ENCODE results near the gene AFMID. TPM values are rescaled to one million over a fixed set of nuclear protein-coding genes. Genes with fewer than 3 reads are reported as not detected.

AFMID gene
- total and polyA plus RNA-seq, 2 of the 8 experiments (the other 6 are each of a cell fraction or from before 2014, with no cell fraction given): 49.0 to 53.0 TPM

- WGBS, 2 experiments (ENCODE audit: extremely low coverage in 1 of 2, insufficient coverage in 1 of 2, insufficient read length in 1 of 2, insufficient replicate concordance in 2 of 2, low coverage in 1 of 2, low lambda C conversion rate in 2 of 2, missing lambda C conversion rate in 1 of 2): 92% methylated on average over 14 of the region's 14 CpGs; no CpG with 5 or more reads in 1 of the 2 experiments
- Histone ChIP-seq H2AK5ac (ENCODE audit: low read depth, low read length) (no peak overlapping the region), H4K91ac (replicated peaks; ENCODE audit: insufficient read length, low read length) (no peak overlapping the region), H2BK120ac (replicated peaks; ENCODE audit: low read depth, low read length) (no peak overlapping the region), H3K56ac (replicated peaks; ENCODE audit: insufficient read length, low read depth, low read length) (no peak overlapping the region), H3K36me3 (ENCODE audit: control insufficient read depth in 2 of 4, insufficient read depth in 4 of 4, low read length in 3 of 4) (no peaks in the 10 kb centered on the region), H2BK5ac (ENCODE audit: low read depth, low read length) (no peak overlapping the region), H2AFZ (ENCODE audit: low read length) (no peak overlapping the region; the same call in 1 of the 2 replicates), H4K8ac (ENCODE audit: extremely low read depth, insufficient read depth, low read length) (no peak overlapping the region), H3K27ac (ENCODE audit: low read depth, low read length) (no peak overlapping the region), H4K5ac (ENCODE audit: insufficient read length, low read depth, low read length) (no peak overlapping the region), H3K4ac (replicated peaks; ENCODE audit: insufficient read length, low read depth, low read length) (peak overlapping the region; percentile 5), H3K4me2 (ENCODE audit: insufficient read depth in 1 of 2, low read depth in 2 of 2, low read length in 2 of 2) (no peak overlapping the region), H3K23ac (ENCODE audit: insufficient read length) (no peak overlapping the region), H2BK15ac (ENCODE audit: low read length) (no peak overlapping the region), H3K9me3 (ENCODE audit: insufficient read depth in 2 of 2, low read depth in 1 of 2, low read length in 1 of 2) (no peaks in the 10 kb centered on the region), H3K9ac (replicated peaks in 1 of 4; ENCODE audit: extremely low read depth in 1 of 4, low read depth in 3 of 4, low read length in 3 of 4) (no peak overlapping the region), H3K18ac (ENCODE audit: extremely low read depth, low read length) (no peak overlapping the region), H3K14ac (ENCODE audit: insufficient read length) (no peak overlapping the region), H2BK20ac (ENCODE audit: low read length) (no peak overlapping the region), H4K20me1 (replicated peaks in 1 of 2; ENCODE audit: control insufficient read depth in 1 of 2, insufficient read depth in 2 of 2, low read length in 2 of 2) (no peaks in the 10 kb centered on the region), H3K79me1 (ENCODE audit: low read depth, low read length) (no peaks in the 10 kb centered on the region), H3K27me3 (replicated peaks in 1 of 4; ENCODE audit: control insufficient read depth in 3 of 4, extremely low read depth in 1 of 4, insufficient read depth in 3 of 4, low read length in 3 of 4) (no peaks in the 10 kb centered on the region), H3K4me1 (replicated peaks in 1 of 4; ENCODE audit: control insufficient read depth in 3 of 4, insufficient read depth in 4 of 4, low read length in 3 of 4) (no peaks in the 10 kb centered on the region; a peak in 2 of 7 replicates), H3K4me3 (ENCODE audit: extremely low read depth in 1 of 4, insufficient read depth in 2 of 4, low read depth in 3 of 4, low read length in 4 of 4) (no peak overlapping the region), H3K23me2 (ENCODE audit: low read depth, low read length) (no peaks in the 10 kb centered on the region), H2BK12ac (ENCODE audit: low read depth, low read length) (no peak overlapping the region), H3K79me2 (ENCODE audit: control insufficient read depth in 1 of 2, insufficient read depth in 2 of 2, low read length in 2 of 2) (no peaks in the 10 kb centered on the region)
- CTCF ChIA-PET (ENCODE audit: partially characterized antibody): interaction anchor here (1.3 to 1.8 kb wide), 2 partner anchors 11 to 26 kb away, joined by 6 to 8 read pairs; no protein-coding TSS in a partner anchor
- DNase-seq (ENCODE audit: low read depth in 1 of 2, low spot score in 2 of 2): no peak
- no peak for FAIRE-seq
- POLR2A ChIA-PET (ENCODE audit: partially characterized antibody): interaction anchor here (0.6 to 2.2 kb wide), 3 partner anchors 21 to 122 kb away, joined by 3 to 8 read pairs (median 5); no protein-coding TSS in a partner anchor
- TF ChIP-seq POLR2A (IDR thresholded peaks at IDR 0.05; ENCODE audit: control extremely low read depth in 1 of 2, low read depth in 2 of 2, low read length in 2 of 2): no peak
- no peak for TF ChIP-seq RBBP5 (IDR thresholded peaks at IDR 0.05; ENCODE audit: borderline replicate concordance, low read depth, low read length)
- no peak for TF ChIP-seq SRF (IDR thresholded peaks at IDR 0.05; ENCODE audit: low read depth, low read length)
- no peak for TF ChIP-seq CHD1 (IDR thresholded peaks at IDR 0.05; ENCODE audit: low read depth, low read length)
- TF ChIP-seq CEBPB (IDR thresholded peaks at IDR 0.05; ENCODE audit: low read depth, low read length): no peak
- TF ChIP-seq CBX8 (IDR thresholded peaks at IDR 0.05; ENCODE audit: borderline replicate concordance, low read depth, low read length): no peak
- TF ChIP-seq E2F6 (IDR thresholded peaks at IDR 0.05): no peak
- TF ChIP-seq GABPA (IDR thresholded peaks at IDR 0.05; ENCODE audit: borderline replicate concordance, insufficient read depth, low read length): no peak
- no peak for TF ChIP-seq SAP30 (IDR thresholded peaks at IDR 0.05; ENCODE audit: insufficient read depth, insufficient replicate concordance, low read length)
- TF ChIP-seq, protein P1, sequence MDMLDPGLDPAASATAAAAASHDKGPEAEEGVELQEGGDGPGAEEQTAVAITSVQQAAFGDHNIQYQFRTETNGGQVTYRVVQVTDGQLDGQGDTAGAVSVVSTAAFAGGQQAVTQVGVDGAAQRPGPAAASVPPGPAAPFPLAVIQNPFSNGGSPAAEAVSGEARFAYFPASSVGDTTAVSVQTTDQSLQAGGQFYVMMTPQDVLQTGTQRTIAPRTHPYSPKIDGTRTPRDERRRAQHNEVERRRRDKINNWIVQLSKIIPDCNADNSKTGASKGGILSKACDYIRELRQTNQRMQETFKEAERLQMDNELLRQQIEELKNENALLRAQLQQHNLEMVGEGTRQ (IDR thresholded peaks at IDR 0.05; ENCODE audit: low read length): no peak
- TF ChIP-seq CBX5 (IDR thresholded peaks at IDR 0.05; ENCODE audit: low read depth, low read length): no peak
These were observed 38.7 kb upstream of the AFMID start for GRCh38 chr17:78148286-78149016.

Data from H1 (cell line).